Right lobe of liver (tissue), 4 donors: Measurements from ENCODE around the gene HADHB.

Experiments
- POLR2A ChIP-seq: fragments of 450-650 bp; IDR thresholded peaks from one replicate; pipeline ENCODE4 v1.6.1; 2017; ENCODE audit warnings: antibody characterized with exemption, mild to moderate bottlenecking
- TF ChIP-seq, protein P1 (sequence below), 4 donors: fragments of 200-600 bp in 3 of 4; fragments of 450-650 bp in 1 of 4; IDR thresholded peaks; one replicate each; pipeline versions ENCODE4 v1.5.1 to v1.8.0; 2016 to 2022; ENCODE audit warnings: antibody characterized with exemption in 4 of 4, mild to moderate bottlenecking in 2 of 4
- donor health status: DM: no; HTN: no; CAD: no.
- donor health status: DM: no; HTN: no; CAD: no.
- donor health status: DM: no; HTN: yes; CAD: no.

DNA sequence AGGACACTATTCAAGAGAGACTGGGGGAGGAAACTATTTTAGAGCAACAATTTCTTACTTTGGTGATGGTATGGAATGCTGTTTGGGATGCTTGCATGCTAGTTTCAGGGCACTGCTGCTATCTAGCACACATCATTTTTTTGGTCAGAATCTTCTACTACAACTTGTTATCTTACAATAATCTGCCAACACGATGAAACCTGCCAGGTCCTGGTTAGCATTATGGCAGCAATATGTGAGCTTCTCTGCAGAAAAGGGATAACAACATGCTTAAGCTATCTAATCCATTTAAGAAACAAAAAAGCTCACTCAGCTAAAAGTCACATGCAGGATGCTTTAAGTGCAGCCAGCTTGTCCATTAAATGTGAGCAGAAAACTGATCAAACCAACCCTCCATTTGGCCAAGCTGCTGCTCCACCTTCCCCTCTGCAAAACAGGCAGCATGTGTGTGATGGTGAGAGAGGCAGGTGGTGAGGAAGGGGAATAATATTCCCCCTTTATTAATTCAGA, 41.7 kb upstream of the HADHB start:
- TF ChIP-seq, protein P1, sequence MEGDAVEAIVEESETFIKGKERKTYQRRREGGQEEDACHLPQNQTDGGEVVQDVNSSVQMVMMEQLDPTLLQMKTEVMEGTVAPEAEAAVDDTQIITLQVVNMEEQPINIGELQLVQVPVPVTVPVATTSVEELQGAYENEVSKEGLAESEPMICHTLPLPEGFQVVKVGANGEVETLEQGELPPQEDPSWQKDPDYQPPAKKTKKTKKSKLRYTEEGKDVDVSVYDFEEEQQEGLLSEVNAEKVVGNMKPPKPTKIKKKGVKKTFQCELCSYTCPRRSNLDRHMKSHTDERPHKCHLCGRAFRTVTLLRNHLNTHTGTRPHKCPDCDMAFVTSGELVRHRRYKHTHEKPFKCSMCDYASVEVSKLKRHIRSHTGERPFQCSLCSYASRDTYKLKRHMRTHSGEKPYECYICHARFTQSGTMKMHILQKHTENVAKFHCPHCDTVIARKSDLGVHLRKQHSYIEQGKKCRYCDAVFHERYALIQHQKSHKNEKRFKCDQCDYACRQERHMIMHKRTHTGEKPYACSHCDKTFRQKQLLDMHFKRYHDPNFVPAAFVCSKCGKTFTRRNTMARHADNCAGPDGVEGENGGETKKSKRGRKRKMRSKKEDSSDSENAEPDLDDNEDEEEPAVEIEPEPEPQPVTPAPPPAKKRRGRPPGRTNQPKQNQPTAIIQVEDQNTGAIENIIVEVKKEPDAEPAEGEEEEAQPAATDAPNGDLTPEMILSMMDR (IDR thresholded peaks at IDR 0.05), result no peak
- TF ChIP-seq POLR2A, result no peak
